Epithelial cell of proximal tubule (primary cell): Measurements from ENCODE around the gene OAS2. TPM values are rescaled to one million over a fixed set of nuclear protein-coding genes. Genes with fewer than 3 reads are reported as not detected.

Source experiments
- DNase-seq: peaks from one replicate; pipeline ENCODE4 v3.0.0-alpha.2; 2011; ENCODE audit warnings: low read depth
- H3K4me3 ChIP-seq: 2 replicates; pipeline ENCODE4 v1.5.1; 2011; ENCODE audit warnings: low read depth, mild to moderate bottlenecking, low read length
- CTCF ChIP-seq: conservative IDR thresholded peaks from 2 replicates; pipeline ENCODE4 v1.5.1; 2012; ENCODE audit warnings: low read depth, mild to moderate bottlenecking, low read length
- total RNA-seq: library from RNA; depleted of rRNA; stranded (reverse); fragments of >200 nt; gene quantifications from 2 replicates; pipeline ENCODE4 v1.2.3, GENCODE V29; 2015

The OAS2 gene
- total RNA-seq, 1 donor from 2014 or later = 2.5 TPM

DNA sequence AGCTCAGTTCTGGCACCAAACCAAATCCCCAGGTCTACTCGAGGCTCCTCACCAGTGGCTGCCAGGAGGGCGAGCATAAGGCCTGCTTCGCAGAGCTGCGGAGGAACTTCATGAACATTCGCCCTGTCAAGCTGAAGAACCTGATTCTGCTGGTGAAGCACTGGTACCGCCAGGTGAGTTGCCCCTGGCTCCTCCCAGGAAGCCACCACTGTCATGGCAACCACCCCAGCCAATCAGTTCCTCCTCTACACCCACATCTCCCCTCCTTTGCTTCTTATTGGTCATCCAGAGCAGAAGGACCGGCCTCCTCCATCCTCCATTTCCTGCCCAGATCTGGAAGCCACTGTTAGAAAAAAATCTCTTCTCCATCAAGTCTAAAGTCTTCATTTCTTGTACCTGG lies 17.2 kb upstream of the OAS2 start:
- H3K4me3 ChIP-seq = no peak overlapping the region
- DNase-seq = no peak
- TF ChIP-seq CTCF = no peak

DNA sequence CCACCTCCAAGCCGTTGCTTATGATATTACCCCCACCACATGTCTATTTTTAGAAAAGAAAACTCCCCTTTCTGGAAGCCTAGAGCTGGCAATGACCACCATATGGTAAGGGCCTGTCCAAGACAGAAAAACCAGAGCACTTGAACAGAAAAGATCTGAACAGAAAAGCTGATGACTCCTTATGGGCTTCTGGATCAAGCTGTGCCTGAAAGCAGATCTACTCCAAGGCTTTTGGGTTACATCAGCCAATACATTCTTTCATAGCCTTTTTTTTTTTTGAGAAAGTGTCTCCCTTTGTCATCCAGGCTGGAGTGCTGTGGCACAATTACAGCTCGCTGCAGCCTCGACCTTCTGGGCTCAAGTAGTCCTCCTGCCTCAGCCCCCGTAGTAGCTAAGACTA lies 16.8 kb upstream of the OAS2 start:
- H3K4me3 ChIP-seq = no peak overlapping the region
- no peak for TF ChIP-seq CTCF
- no peak for DNase-seq

DNA sequence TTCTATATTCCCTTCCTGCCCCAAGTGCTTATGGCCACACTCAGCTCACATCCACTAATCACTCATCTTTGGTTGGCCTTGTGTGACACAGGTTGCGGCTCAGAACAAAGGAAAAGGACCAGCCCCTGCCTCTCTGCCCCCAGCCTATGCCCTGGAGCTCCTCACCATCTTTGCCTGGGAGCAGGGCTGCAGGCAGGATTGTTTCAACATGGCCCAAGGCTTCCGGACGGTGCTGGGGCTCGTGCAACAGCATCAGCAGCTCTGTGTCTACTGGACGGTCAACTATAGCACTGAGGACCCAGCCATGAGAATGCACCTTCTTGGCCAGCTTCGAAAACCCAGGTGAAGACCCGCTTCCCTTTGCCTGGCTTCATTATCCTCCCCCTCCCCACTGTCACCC lies 15.8 kb upstream of the OAS2 start:
- DNase-seq = no peak
- H3K4me3 ChIP-seq = no peak overlapping the region
- TF ChIP-seq CTCF = no peak

GRCh38 chr12:112963227-112963861 lies 15.0 kb upstream of the OAS2 start:
- no peak for DNase-seq
- no peak overlapping the region for H3K4me3 ChIP-seq
- no peak for TF ChIP-seq CTCF

GRCh38 chr12:112964067-112964670 lies 14.2 kb upstream of the OAS2 start:
- TF ChIP-seq CTCF = no peak
- H3K4me3 ChIP-seq = no peak overlapping the region
- DNase-seq = no peak

GRCh38 chr12:112964915-112965314 lies 13.4 kb upstream of the OAS2 start:
- H3K4me3 ChIP-seq = no peak overlapping the region
- no peak for DNase-seq
- no peak for TF ChIP-seq CTCF

DNA sequence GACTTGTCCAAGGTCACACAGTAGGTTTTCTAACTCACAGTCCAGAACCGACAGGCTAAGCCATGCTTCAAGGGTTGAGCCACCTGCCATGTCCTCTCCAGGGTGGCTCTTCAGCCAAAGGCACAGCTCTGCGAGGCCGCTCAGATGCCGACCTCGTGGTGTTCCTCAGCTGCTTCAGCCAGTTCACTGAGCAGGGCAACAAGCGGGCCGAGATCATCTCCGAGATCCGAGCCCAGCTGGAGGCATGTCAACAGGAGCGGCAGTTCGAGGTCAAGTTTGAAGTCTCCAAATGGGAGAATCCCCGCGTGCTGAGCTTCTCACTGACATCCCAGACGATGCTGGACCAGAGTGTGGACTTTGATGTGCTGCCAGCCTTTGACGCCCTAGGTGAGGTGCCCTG lies 12.7 kb upstream of the OAS2 start:
- no peak for DNase-seq
- no peak overlapping the region for H3K4me3 ChIP-seq
- no peak for TF ChIP-seq CTCF
